GM18508 (cell line): ENCODE results near the gene ACSM2B.
"Not testable (repeated sequence)": the region's sequence is repeated elsewhere in the genome, so short reads cannot be mapped to it uniquely, and the experiment has no call there.

Experiments used
- ATAC-seq: cut with Tn5 transposase; IDR thresholded peaks from one replicate; pipeline ENCODE4 v1.9.1; 2021; ENCODE audit warnings: moderate number of reproducible peaks; ENCODE audit not compliant: insufficient read depth, unreplicated experiment

Gene ACSM2B

DNA sequence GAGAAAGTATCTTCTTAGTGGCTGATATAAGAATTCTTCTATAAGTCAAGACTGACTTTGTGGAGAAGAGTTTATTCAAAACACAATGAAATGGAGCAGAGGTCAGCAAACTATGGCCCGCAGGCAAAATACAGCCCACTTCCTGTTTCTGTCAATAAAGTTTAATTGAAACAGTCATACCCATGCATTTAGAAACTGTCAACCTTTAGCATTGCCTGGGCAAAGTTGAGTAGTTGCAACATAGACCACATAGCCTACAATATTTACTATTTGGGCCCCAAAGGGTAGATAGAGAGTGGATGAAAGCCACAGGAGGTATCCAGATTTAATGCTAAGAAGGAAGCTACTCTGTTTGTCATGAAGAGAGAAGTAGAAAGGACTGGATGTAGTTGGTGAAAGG is 38.0 kb downstream of the ACSM2B start:
- ATAC-seq: no peak

DNA sequence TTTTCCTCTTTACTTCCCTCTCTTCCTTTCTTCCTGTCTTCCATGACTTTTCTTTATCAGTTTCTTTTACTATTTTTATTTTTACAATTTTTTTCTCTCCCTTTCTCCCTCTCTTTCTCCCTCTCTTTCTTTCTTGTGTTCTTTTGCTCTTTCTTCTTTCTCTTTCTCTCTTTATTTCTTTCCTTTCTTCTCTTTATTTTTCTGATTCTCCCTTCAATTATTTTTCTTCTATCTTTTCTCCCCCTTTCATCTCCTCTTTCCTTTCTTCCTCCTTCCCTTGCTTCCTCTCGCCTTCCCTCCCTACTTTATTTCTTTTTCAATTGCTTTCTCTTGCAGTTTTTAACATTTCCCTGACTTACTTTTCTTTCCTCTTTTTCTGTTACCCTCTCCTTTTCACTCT is 39.5 kb downstream of the ACSM2B start:
- ATAC-seq: not testable (repeated sequence)

DNA sequence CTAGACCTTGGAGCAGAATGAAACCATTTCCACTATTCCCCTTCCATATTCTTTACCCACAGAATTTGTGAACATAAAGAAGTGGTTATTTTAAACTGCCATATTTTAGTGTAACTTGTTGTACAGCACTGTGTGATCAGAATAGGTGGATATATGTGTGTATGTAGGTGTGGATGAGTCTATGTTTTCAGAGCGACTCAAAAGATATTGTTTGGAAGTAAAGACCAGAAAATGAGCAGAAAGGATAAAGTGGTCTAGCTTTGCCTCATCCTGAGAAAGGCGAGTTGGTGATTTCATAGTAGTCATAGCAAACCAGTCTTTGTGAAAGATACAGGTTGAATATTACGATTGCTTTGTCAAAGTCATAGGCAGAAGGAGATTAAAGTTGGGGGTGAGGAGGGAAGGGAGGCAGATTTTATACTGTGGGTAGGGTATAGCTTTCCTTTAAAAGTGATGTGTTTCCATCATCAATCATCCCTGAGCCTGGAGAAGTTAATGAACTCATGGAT is 43.8 kb downstream of the ACSM2B start:
- not testable (repeated sequence) for ATAC-seq

DNA sequence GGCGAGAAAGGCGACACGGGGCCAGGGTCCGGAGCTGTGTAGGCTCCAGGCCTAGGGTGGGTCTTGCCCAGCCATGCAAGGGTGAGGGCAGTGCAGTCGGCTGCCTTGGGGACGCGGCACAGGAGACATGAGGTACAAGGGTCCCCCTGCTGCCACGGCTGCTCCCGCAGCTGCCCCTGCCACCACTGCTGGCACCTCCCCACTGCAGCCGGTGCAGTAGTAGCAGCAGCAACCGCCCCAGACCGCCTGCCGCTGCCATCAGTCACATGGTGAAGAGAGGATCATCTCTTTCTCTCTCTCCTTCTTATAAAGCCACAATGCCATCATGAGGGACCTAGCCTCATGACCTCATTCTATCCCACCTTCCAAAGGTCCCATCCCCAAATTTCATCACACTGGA is 44.4 kb downstream of the ACSM2B start:
- not testable (repeated sequence) for ATAC-seq

DNA sequence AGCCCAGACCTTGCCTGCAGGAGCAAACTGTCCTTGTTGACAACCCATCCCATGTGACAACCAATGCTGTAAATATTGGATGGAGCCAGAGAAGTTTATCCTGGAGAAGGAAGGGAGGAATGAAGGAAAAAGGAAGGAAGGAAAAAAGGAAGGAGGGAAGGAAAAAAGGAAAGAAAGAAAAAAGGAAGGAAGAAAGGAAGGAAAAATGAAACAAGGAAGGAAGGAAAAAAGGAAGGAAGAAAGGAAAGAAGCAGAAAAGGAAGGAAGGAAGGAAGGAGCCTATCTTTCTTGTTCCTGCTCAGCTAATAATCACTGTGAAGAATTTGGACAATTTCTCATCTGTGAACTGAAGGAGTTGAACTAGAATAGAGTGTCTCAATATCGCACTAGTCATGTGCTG is 56.1 kb downstream of the ACSM2B start:
- ATAC-seq: no peak

DNA sequence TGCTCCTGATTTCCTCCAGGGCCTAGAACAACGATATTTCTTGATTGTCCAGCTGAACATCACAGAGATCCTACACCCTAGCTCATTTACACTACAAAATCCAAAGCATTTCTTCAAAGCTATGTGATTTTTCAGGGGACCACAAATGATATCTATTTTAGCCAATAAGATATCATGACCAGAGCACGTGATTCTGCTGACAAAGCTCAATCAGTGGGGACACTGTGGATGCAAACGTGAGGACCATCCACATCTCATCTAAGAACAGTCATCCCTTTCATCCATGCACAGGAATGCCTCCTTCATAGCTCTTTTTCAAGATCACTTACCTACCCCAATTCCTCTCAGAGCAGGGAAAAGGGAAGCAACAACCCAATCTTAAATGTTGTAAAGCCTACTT is 56.9 kb downstream of the ACSM2B start:
- no peak for ATAC-seq

DNA sequence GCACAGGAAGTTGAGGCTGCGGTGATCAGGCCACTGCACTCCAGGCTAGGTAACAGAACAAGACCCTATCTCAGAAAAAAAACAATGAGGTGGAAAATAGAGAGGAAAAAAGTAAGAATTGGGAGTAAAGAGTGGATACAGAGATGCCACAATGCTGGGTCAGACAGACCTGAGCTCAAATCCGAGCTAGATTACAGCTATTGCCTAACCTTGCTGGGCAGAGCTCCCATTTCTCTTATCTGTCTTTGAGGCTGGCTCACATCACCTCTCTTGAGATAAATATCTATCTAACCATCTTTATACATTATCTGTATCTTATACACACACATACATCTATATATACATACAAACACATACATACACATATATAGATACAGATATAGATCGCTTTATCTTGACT is 59.0 kb downstream of the ACSM2B start:
- ATAC-seq: no peak

DNA sequence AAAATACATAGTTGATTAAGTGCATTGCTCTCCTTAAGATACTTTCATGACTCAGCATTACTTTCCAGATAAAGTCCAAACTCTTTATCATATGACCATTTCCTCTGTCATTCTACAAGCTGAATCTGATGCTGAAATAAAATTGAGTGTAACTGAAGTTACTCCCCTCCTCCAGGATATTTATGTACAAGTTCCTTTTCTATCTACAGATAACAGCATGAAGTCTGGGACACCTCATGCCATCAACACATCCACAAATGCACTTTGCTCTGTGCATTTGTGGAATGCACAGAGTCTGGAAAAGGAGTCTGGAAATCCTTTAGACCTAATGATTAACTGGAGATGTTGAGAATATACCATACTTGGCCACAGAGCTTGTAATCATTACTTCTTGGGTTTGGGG is 60.5 kb downstream of the ACSM2B start:
- no peak for ATAC-seq

DNA sequence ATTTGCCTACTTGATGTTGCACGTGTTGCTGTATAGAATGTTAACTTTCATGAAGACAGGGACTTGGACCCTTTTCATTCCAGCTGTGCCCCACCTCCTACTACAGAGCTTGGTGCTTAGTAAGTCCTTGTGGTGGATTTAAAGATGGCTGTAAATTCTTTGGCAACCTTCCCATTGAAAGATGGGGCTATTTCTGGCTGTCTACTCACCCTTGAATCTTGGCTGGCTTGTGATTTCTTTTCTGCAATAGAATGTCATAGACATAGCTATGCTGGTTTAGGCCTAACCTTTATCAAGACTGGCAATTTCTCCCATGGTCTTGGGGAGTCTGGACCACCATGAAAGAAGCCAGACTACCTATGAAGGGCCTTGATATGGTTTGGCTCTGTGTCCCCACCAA is 65.8 kb downstream of the ACSM2B start:
- ATAC-seq: no peak

DNA sequence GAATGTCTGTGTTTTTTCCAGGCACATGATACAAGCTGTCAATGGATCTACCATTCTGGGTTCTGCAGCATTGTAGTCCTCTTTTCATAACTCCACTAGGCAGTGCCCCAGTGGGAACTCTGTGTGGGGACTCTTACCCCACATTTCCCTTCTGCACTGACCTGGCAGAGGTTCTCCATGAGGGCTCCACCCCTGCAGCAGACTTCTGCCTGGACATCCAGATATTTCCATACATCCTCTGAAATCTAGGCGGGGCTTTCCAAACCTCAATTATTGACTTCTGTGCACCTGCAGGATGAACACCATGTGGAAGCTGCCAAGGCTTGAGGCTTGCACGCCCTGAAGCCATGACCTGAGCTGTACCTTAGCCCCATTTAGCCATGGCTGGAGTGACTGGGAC is 68.9 kb downstream of the ACSM2B start:
- ATAC-seq: no peak

DNA sequence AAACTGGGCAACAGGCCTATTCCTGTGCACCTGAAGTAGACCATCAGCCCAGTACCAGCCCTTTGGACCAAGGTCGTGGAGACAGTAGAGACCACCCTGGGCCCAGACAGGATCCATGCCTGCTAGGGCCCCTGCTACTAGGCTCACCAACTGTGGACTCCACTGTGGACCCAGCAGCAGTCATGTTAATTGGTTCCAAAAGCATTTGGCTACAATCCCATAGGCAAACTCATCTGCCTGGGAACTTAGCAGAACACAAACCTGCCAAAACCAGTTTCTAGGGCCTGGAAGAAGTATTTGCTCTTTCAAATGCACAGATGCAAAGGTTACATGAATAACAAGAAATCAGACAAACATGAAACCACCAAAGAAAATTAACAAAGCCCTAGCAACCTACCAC is 71.7 kb downstream of the ACSM2B start:
- no peak for ATAC-seq

DNA sequence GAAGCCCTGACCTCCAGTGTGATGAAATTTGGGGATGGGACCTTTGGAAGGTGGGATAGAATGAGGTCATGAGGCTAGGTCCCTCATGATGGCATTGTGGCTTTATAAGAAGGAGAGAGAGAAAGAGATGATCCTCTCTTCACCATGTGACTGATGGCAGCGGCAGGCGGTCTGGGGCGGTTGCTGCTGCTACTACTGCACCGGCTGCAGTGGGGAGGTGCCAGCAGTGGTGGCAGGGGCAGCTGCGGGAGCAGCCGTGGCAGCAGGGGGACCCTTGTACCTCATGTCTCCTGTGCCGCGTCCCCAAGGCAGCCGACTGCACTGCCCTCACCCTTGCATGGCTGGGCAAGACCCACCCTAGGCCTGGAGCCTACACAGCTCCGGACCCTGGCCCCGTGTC is 84.7 kb downstream of the ACSM2B start:
- not testable (repeated sequence) for ATAC-seq

DNA sequence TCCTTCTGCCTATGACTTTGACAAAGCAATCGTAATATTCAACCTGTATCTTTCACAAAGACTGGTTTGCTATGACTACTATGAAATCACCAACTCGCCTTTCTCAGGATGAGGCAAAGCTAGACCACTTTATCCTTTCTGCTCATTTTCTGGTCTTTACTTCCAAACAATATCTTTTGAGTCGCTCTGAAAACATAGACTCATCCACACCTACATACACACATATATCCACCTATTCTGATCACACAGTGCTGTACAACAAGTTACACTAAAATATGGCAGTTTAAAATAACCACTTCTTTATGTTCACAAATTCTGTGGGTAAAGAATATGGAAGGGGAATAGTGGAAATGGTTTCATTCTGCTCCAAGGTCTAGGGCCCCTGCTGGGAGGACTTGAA is 85.2 kb downstream of the ACSM2B start:
- ATAC-seq: not testable (repeated sequence)
